PC-3 (cell line): ENCODE measurements around the gene TXNDC2. TPM values are rescaled to one million over a fixed set of nuclear protein-coding genes. Genes with fewer than 3 reads are reported as not detected.

Experiments
- ATAC-seq: fragments of 200-7000 bp; cut with Tn5 transposase; 2 replicates; pipeline ENCODE4 v1.9.1; 2020; ENCODE audit warnings: mild to moderate bottlenecking, moderate library complexity
- BruUV-seq: library from RNA; stranded (reverse); fragments of 400-500 nt; replicated peaks from 2 replicates; lab custom pipeline; 2021; lab: Mats Ljungman, UMichigan
- CTCF ChIA-PET: fragments of 300-600 bp; sonication (Branson Sonifier 250); formaldehyde crosslinking; loops from one replicate; lab custom pipeline; 2022; ENCODE audit warnings: antibody characterized with exemption; lab: Charles Lee
- POLR2A ChIA-PET: fragments of 300-600 bp; sonication (Branson Sonifier 250); formaldehyde crosslinking; loops from one replicate; lab custom pipeline; 2022; ENCODE audit warnings: antibody characterized with exemption; ENCODE audit not compliant: unreplicated experiment; lab: Charles Lee
- DNase-seq: peaks from one replicate; pipeline ENCODE4 v3.0.0-alpha.2; 2015
- H2AFZ ChIP-seq: fragments of 300-600 bp; sonication (generic); 2 replicates; pipeline ENCODE4 v1.6.0; 2016; ENCODE audit warnings: antibody characterized with exemption, low read length
- H3F3A ChIP-seq: fragments of 300-600 bp; sonication (generic); one replicate; pipeline ENCODE4 v1.6.0; 2017; ENCODE audit warnings: antibody characterized with exemption, low read length, control low read depth, mild to moderate bottlenecking; ENCODE audit not compliant: unreplicated experiment
- H3K27ac ChIP-seq: fragments of 300-600 bp; sonication (generic); 2 replicates; pipeline ENCODE4 v1.5.1; 2016; ENCODE audit warnings: mild to moderate bottlenecking, low read length
- H3K27me3 ChIP-seq: fragments of 300-600 bp; sonication (generic); 2 replicates; pipeline ENCODE4 v1.6.1; 2016; ENCODE audit warnings: low read length, mixed read lengths
- H3K36me3 ChIP-seq: fragments of 300-600 bp; sonication (generic); 2 replicates; pipeline ENCODE4 v1.6.1; 2016; ENCODE audit warnings: low read depth, mixed run types, low read length, mixed read lengths
- H3K4me1 ChIP-seq: fragments of 300-600 bp; sonication (generic); 2 replicates; pipeline ENCODE4 v1.5.1; 2016; ENCODE audit warnings: low read length; ENCODE audit not compliant: insufficient read depth
- H3K4me2 ChIP-seq: fragments of 300-600 bp; sonication (generic); 2 replicates; pipeline ENCODE4 v1.6.0; 2016; ENCODE audit warnings: low read length
- H3K4me3 ChIP-seq: fragments of 300-600 bp; sonication (generic); 2 replicates; pipeline ENCODE4 v1.5.1; 2016; ENCODE audit warnings: mild to moderate bottlenecking, low read length, mixed read lengths
- H3K79me2 ChIP-seq: fragments of 300-600 bp; sonication (generic); 2 replicates; pipeline ENCODE4 v1.6.1; 2017; ENCODE audit warnings: low read length, mixed read lengths
- H3K9ac ChIP-seq: fragments of 300-600 bp; sonication (generic); 2 replicates; pipeline ENCODE4 v1.6.0; 2016; ENCODE audit warnings: mild to moderate bottlenecking, low read length
- H3K9me2 ChIP-seq: fragments of 300-600 bp; sonication (generic); replicated peaks from 2 replicates; pipeline ENCODE4 v1.6.1; 2016; ENCODE audit warnings: mixed run types, low read length, mixed read lengths
- H3K9me3 ChIP-seq: fragments of 300-600 bp; sonication (generic); 2 replicates; pipeline ENCODE4 v1.6.1; 2016; ENCODE audit warnings: low read length, mixed read lengths
- H4K20me1 ChIP-seq: fragments of 300-600 bp; sonication (generic); 2 replicates; pipeline ENCODE4 v1.6.1; 2016; ENCODE audit warnings: low read length, mixed read lengths
- CTCF ChIP-seq: fragments of 300-600 bp; sonication (generic); conservative IDR thresholded peaks from 2 replicates; pipeline ENCODE4 v1.5.1; 2017; ENCODE audit warnings: antibody characterized with exemption, low read depth, mild to moderate bottlenecking, low read length
- EZH2 ChIP-seq: fragments of 300-600 bp; sonication (generic); IDR thresholded peaks from one replicate; pipeline ENCODE4 v1.6.1; 2017; ENCODE audit warnings: antibody characterized with exemption, mild to moderate bottlenecking, low read length; ENCODE audit not compliant: unreplicated experiment
- EZH2phosphoT487 ChIP-seq: fragments of 300-600 bp; sonication (generic); IDR thresholded peaks from 2 replicates; pipeline ENCODE4 v1.6.1; 2018; ENCODE audit warnings: mild to moderate bottlenecking, antibody characterized with exemption, low read length, borderline replicate concordance
- intact Hi-C: fragments of 100-400 bp; cut with micrococcal nuclease; formaldehyde crosslinking; loops from 2 replicates; pipeline ENCODE4 v1.9.0; 2023
- total RNA-seq: library from RNA; depleted of rRNA; stranded (reverse); fragments of >200 nt; gene quantifications from 2 replicates; pipeline ENCODE4 v1.2.3, GENCODE V29; 2014

TXNDC2 gene
- total RNA-seq, 1 experiment from 2014 or later = 0.87 TPM

- Histone ChIP-seq H4K20me1 (peaks cover 93% of the 10 kb centered on the region), H2AFZ (no peak overlapping the region), H3K4me1 (peaks cover 27% of the 10 kb centered on the region), H3K36me3 (peaks cover 8% of the 10 kb centered on the region; the same call in 1 of the 2 replicates), H3K27me3 (no peaks in the 10 kb centered on the region), H3K79me2 (peaks cover 100% of the 10 kb centered on the region), H3K9me2 (no peaks in the 10 kb centered on the region), H3F3A (no peaks in the 10 kb centered on the region), H3K27ac (no peak overlapping the region), H3K4me2 (no peak overlapping the region), H3K9ac (no peak overlapping the region), H3K4me3 (no peak overlapping the region), H3K9me3 (no peaks in the 10 kb centered on the region)
- no TSS peak for BruUV-seq
- no peak for DNase-seq
- no peak for TF ChIP-seq EZH2phosphoT487
- TF ChIP-seq CTCF = no peak
- TF ChIP-seq EZH2 = no peak
- ChIA-PET POLR2A (no interaction called here), CTCF (interaction anchor here (0.5 to 0.6 kb wide), 3 partner anchors 196 to 411 kb away, joined by 3 to 7 read pairs (median 5); no protein-coding TSS in a partner anchor)
- intact Hi-C loops = no loop called here
- ATAC-seq = no peak
These were observed 41.8 kb downstream of the TXNDC2 start for GRCh38 chr18:9927392-9928063.

- Histone ChIP-seq H3K9me2 (no peaks in the 10 kb centered on the region), H4K20me1 (peaks cover 84% of the 10 kb centered on the region), H3K4me3 (no peak overlapping the region), H3K9me3 (no peaks in the 10 kb centered on the region), H3K27me3 (no peaks in the 10 kb centered on the region), H3K4me2 (peak overlapping the region; percentile 6; the same call in 1 of the 2 replicates), H3K79me2 (peaks cover 100% of the 10 kb centered on the region), H3K9ac (no peak overlapping the region), H3K27ac (peak overlapping the region; percentile 8), H2AFZ (no peak overlapping the region), H3F3A (no peaks in the 10 kb centered on the region), H3K36me3 (peaks cover 17% of the 10 kb centered on the region), H3K4me1 (peaks cover 27% of the 10 kb centered on the region)
- POLR2A ChIA-PET = interaction anchor here (0.6 kb wide), 1 partner anchor 189 kb away, joined by 4 read pairs; no protein-coding TSS in a partner anchor
- peak; percentile 59 for DNase-seq
- CTCF ChIA-PET = no interaction called here
- no TSS peak for BruUV-seq
- TF ChIP-seq EZH2phosphoT487 (no peak), CTCF (no peak), EZH2 (no peak)
- intact Hi-C loops = no loop called here
- ATAC-seq = no peak; the same call in 1 of the 2 replicates
These were observed 43.0 kb downstream of the TXNDC2 start for GRCh38 chr18:9928646-9929259.
